Tibial artery (tissue), 4 donors: ENCODE results near the gene ZNF513.

ENCODE experiments used
- DNase-seq, 2 donors: peaks; one replicate each; pipeline ENCODE4 v3.0.0-alpha.2; 2019
- H3K27ac ChIP-seq, 2 donors: fragments of 200-600 bp; sonication (generic) in 1 of 2; 1 replicate in 1 of 2; 2 replicates in 1 of 2; pipeline ENCODE4 v1.5.1; 2018 to 2019; ENCODE audit warnings: mild to moderate bottlenecking in 1 of 2
- H3K27me3 ChIP-seq, 2 donors: fragments of 200-600 bp; sonication (generic) in 1 of 2; one replicate each; pipeline versions ENCODE4 v1.5.1 to v1.6.0; 2016 to 2019
- H3K36me3 ChIP-seq, 3 donors: fragments of 200-600 bp; sonication (generic) in 2 of 3; one replicate each; pipeline ENCODE4 v1.5.1; 2016 to 2019; ENCODE audit warnings: mild to moderate bottlenecking in 2 of 3
- H3K4me1 ChIP-seq, 4 donors: fragments of 200-600 bp; sonication (generic) in 2 of 4; 1 replicate in 3 of 4; 2 replicates in 1 of 4; pipeline ENCODE4 v1.5.1; 2016 to 2019
- H3K4me3 ChIP-seq, 2 donors: fragments of 200-600 bp; sonication (generic) in 1 of 2; 1 replicate in 1 of 2; 2 replicates in 1 of 2; pipeline ENCODE4 v1.5.1; 2018 to 2019; ENCODE audit warnings: mild to moderate bottlenecking in 2 of 2
- H3K9me3 ChIP-seq, 3 donors: fragments of 200-600 bp; sonication (generic) in 1 of 3; one replicate each; pipeline ENCODE4 v1.5.1; 2016 to 2019
- intact Hi-C: fragments of 100-400 bp; cut with DNase I; formaldehyde crosslinking; loops from one replicate; pipeline ENCODE4 v1.15.0; 2023; ENCODE audit warnings: low total_unique reads
- TF ChIP-seq, protein P1 (sequence below), 2 experiments: fragments of 200-600 bp in 1 of 2; fragments of 450-650 bp in 1 of 2; IDR thresholded peaks; one replicate each; pipeline ENCODE4 v1.5.1; 2017 to 2019; ENCODE audit warnings: antibody characterized with exemption in 2 of 2, mild to moderate bottlenecking in 1 of 2, moderate library complexity in 1 of 2

ZNF513 gene

DNA sequence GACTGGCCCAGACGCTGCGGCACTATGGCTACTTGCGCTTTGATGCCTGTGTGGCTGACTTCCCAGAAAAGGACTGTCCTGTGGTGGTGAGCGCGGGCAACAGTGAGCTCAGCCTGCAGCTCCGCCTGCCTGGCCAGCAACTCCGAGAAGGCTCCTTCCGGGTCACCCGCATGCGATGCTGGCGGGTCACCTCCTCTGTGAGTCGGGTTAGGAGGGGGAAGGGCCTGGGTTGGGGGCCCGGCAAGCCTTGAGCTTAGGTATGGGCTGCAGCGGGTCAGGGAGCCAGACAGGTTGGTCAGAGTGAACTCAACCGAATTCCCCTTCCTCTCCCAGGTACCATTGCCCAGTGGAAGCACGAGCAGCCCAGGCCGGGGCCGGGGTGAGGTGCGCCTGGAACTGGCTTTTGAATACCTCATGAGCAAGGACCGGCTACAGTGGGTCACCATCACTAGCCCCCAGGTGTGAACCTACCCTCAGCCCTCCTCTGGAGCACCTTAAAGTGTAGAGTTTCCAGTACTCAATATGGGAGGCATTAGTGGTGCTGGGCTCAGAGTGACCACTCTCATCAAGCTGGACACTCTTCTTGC, 4.9 kb downstream of the ZNF513 start:
- TF ChIP-seq, protein P1, sequence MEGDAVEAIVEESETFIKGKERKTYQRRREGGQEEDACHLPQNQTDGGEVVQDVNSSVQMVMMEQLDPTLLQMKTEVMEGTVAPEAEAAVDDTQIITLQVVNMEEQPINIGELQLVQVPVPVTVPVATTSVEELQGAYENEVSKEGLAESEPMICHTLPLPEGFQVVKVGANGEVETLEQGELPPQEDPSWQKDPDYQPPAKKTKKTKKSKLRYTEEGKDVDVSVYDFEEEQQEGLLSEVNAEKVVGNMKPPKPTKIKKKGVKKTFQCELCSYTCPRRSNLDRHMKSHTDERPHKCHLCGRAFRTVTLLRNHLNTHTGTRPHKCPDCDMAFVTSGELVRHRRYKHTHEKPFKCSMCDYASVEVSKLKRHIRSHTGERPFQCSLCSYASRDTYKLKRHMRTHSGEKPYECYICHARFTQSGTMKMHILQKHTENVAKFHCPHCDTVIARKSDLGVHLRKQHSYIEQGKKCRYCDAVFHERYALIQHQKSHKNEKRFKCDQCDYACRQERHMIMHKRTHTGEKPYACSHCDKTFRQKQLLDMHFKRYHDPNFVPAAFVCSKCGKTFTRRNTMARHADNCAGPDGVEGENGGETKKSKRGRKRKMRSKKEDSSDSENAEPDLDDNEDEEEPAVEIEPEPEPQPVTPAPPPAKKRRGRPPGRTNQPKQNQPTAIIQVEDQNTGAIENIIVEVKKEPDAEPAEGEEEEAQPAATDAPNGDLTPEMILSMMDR (IDR thresholded peaks at IDR 0.05) = no peak
- H3K27me3 ChIP-seq = no peaks in the 10 kb centered on the region
- peaks cover 48 to 69% (median 60%) of the 10 kb centered on the region in 3 donors for H3K36me3 ChIP-seq
- no peak overlapping the region for H3K27ac ChIP-seq
- H3K4me1 ChIP-seq = peaks cover 0 to 44% (median 30%) of the 10 kb centered on the region in 4 donors
- no peak for DNase-seq
- H3K9me3 ChIP-seq = no peaks in the 10 kb centered on the region
- intact Hi-C loops = no loop called here
- H3K4me3 ChIP-seq = no peak overlapping the region

DNA sequence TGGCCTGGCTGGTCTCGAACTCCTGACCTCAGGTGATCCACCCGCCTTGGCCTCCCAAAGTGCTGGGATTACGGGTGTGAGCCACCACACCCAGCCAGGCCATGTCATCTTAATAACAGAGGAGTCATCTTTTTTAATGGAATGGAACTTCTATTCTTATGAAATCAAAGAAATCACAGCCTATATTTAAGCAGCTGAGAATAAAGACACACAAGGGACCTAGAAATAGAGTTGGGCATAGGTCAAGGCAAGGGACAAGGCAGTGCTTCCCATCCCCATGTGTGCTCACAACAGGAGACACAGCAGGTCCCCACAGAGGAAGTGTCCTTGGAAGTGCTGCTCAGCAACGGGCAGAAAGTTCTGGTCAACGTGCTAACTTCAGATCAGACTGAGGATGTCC, 7.0 kb downstream of the ZNF513 start:
- TF ChIP-seq, protein P1 (IDR thresholded peaks at IDR 0.05) = no peak
- no peak for DNase-seq
- H3K4me3 ChIP-seq = no peak overlapping the region
- H3K9me3 ChIP-seq = no peaks in the 10 kb centered on the region
- H3K4me1 ChIP-seq = peaks cover 0 to 44% (median 27%) of the 10 kb centered on the region in 4 donors
- peaks cover 48 to 65% (median 60%) of the 10 kb centered on the region in 3 donors for H3K36me3 ChIP-seq
- H3K27ac ChIP-seq = no peak overlapping the region
- no peaks in the 10 kb centered on the region for H3K27me3 ChIP-seq
- intact Hi-C loops = no loop called here

DNA sequence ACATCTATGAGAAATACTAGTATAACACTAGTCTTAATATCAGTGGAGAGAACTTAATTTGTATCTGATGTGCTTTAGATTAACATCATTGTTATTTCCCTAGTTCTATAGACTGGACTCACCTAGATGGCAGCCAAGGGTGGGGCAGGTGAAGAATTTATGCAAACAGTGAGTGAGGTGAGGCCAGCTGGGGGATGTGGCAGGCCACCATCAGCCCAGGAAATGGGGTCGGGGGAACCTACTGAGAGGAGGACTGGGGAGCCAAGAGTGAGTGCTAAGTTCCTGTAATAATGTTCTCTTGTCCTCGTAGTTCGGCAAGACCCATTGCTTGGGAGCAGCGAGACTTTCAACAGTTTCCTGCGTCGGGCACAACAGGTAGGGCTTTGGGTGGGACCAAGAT, 7.6 kb downstream of the ZNF513 start:
- Histone ChIP-seq H3K27ac (no peak overlapping the region), H3K9me3 (no peaks in the 10 kb centered on the region), H3K4me1 (peaks cover 0 to 41% (median 28%) of the 10 kb centered on the region in 4 donors), H3K4me3 (no peak overlapping the region), H3K36me3 (peaks cover 50 to 63% (median 61%) of the 10 kb centered on the region in 3 donors), H3K27me3 (no peaks in the 10 kb centered on the region)
- TF ChIP-seq, protein P1 (IDR thresholded peaks at IDR 0.05) = no peak
- no peak for DNase-seq
- intact Hi-C loops = no loop called here

DNA sequence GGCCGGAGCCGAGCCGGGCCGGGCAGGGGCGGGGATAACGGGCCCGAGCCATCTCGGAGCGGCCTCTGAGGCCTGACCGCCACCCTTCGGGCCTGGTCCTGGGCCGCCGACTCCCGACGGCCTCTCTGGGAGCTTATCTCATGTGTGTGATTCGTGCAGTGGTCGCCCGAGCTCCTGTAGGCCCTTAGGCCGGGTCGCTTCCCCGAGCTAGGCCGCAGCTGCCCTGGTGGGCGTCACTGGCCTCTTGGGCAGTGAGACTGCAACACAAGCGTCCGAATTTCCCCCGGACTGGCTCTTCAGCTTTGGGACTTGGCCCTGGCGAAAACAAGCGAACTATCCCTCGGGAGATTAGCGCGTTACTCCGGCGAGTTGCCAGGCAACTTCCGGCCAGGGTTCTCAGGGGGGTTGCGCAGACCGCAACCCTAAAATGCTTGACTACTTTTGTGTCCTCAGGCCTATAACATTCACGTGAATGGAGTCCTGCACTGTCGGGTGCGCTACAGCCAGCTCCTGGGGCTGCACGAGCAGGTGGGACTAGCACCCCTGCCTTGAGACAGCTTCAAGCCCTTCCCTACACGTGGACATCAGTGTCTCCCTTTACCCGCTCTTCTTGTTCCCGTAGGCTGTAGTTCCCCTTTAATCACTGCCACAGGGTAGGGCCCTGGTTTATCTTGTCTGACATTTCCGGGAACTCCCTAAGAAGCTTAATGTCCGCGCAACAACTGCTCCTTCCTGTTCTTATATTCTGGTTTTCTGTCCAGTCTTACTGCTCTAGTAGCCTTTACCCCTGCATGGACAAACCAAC, 9.5 kb downstream of the ZNF513 start:
- Histone ChIP-seq H3K27ac (peak overlapping the region; percentile 92 to 96), H3K36me3 (peaks cover 53 to 63% (median 61%) of the 10 kb centered on the region in 3 donors), H3K4me1 (peaks cover 0 to 36% (median 28%) of the 10 kb centered on the region in 4 donors), H3K9me3 (no peaks in the 10 kb centered on the region), H3K4me3 (peak overlapping the region; percentile 85 to 93), H3K27me3 (no peaks in the 10 kb centered on the region)
- intact Hi-C loops = no loop called here
- no peak for DNase-seq
- TF ChIP-seq, protein P1 (IDR thresholded peaks at IDR 0.05) = no peak

DNA sequence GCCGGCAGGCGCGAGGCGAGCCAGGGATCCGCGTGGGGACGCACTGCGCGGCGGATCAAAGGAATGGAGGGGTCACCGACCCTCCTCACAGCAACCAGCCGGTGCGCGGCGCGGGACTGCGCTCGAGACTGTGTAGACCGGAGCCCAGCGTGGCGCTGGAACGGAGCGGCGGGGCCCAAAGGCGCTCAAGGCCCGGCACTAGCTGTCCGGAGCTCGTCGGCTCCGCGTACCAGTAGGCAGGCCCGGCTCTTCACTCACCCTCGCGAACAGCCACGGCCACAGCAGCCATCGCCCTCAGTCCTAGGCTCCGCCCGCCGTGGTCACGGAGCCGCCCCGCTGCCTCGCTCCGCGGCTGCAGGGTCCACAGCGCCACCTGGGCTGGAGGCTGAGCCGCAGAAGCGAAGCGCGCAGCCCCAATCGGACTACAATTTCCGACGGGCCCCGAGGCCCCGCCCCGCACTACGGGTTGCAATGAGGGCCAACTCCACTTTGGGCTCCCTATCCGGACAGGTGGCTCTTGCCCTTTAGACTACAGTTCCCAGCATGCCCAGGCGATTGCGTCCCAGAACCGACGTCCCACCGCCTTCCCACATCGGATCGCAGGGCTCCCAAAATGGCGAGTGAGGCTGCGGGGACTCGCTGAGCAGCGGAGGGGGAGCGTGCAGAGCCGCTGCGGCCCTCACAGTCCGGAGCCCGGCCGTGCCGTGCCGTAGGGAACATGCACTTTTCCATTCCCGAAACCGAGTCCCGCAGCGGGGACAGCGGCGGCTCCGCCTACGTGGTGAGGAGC, 10.3 kb downstream of the ZNF513 start, which contains the start of the genes EIF2B4 and SNX17:
TSS of gene EIF2B4 (minus strand) at position 313 of the 790 bp plus-strand sequence. CDS start at position 289, 24 bp downstream.
TSS of gene SNX17 (plus strand) at position 591 of the 790 bp plus-strand sequence. CDS start at position 719, 128 bp downstream.
- Histone ChIP-seq H3K36me3 (peaks cover 45 to 63% (median 61%) of the 10 kb centered on the region in 3 donors), H3K9me3 (no peaks in the 10 kb centered on the region), H3K27me3 (no peaks in the 10 kb centered on the region), H3K4me3 (peak within 1 kb of the TSS; percentile 85 to 93), H3K4me1 (peaks cover 0 to 36% (median 28%) of the 10 kb centered on the region in 4 donors), H3K27ac (peak within 1 kb of the TSS; percentile 92 to 96)
- intact Hi-C loops = no loop called here
- TF ChIP-seq, protein P1 (IDR thresholded peaks at IDR 0.05) = peak; percentile 48 to 67
- peak; percentile 99 to 100 for DNase-seq
